HG02840 (cell line): ENCODE measurements around the gene CDSN.
"Not testable (repeated sequence)": the region's sequence is repeated elsewhere in the genome, so short reads cannot be mapped to it uniquely, and the experiment has no call there.

Source experiments
- ATAC-seq: cut with Tn5 transposase; IDR thresholded peaks from one replicate; pipeline ENCODE4 v1.9.1; 2021; ENCODE audit warnings: mild to moderate bottlenecking, moderate library complexity, moderate number of reproducible peaks; ENCODE audit not compliant: unreplicated experiment, low FRiP score

The CDSN gene

DNA sequence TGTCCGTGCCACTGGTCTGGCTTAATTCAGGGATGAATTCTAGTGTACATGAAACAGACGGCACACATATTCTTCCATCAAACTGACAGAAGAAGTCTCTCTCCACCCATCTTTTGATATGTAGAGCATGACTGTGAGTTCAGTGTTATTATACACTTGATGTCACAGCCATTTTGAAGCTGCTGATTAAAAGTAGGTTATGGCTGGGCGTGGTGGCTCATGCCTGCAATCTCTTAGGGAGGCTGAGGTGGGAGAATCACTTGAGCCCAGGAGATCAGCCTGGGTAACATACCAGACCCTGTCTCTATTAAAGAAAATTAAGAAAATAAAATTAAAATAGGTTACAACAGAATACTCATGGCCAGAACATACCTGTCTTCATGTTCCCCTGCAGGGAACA is 28.6 kb downstream of the CDSN start:
- no peak for ATAC-seq

DNA sequence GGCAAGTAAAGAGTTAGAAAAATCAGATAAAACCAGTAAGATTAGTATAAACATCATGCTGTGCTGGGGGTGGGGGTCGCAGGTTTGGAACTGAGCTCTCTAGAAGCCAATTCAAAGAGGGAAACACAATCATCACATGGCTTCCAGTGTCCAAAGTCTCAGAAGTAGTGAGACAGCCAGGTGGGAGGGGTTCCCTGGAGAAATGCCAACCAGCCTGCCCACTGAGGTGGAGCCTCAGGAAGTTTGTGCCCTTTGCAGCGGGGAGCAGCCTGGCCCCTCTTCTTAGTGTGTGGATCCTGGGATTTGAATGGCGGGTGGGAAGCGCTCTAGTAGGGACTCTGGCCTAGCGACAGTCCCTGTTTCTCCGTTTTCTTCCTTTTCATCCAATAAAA is 29.3 kb downstream of the CDSN start:
- ATAC-seq = no peak

DNA sequence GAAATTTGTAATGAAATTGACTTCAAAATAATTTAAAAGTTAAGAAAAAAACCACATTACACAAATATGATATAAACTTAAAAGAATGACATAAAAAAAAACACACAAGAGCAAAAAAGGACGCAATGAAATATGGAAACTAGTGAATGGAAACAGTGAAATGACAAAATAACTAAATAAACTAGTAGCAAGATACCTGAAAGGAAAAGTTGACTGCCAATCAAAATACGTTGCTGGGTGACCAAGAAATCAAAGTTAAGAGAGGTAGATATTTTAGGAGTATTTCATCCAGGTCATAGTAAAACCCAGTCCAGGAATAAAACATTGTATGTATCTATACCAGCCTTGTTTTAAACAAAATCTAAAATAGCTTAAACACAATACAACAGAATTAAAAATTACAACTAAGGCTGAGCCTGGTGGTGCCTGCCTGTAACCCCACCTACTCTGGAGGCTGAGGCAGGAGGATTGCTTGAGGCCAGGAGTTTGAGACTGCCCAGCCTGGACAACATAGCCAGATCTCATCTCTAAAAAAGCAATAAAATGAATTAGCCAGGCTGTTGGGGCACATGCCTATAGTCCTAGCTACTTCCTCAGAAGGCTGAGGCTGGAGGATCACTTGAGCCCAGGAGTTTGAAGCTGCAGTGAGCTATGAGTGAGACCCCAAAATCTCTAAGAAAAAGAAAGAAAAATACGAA is 29.8 kb downstream of the CDSN start:
- ATAC-seq = no peak

DNA sequence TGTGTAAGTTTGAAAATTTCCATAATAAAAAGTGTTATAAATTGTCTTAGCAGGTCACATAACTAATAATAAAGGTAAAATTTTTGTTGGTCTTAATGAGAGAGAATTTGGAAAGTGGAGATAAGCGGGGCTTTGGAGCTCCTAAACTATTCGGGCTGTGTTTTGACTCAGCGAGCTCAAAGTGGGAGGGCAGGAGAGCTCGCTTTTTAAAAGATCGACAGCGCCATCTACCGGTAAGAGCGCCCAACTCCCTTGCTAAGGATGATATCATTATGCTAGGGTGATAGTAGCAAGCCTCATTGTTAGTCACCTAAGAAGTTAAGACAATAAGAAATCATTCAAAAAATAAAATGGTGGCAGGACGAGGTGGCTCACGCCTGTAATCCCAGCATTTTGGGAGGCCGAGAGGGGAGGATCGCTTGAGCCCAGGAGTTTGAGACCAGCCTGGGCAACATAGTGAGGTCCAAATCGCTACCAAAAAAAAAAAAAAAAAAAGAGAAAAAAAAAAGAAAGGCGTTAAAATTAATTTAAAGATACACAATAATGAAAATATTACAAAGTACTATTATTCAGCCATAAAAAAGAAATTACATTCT is 32.7 kb downstream of the CDSN start:
- no peak for ATAC-seq

DNA sequence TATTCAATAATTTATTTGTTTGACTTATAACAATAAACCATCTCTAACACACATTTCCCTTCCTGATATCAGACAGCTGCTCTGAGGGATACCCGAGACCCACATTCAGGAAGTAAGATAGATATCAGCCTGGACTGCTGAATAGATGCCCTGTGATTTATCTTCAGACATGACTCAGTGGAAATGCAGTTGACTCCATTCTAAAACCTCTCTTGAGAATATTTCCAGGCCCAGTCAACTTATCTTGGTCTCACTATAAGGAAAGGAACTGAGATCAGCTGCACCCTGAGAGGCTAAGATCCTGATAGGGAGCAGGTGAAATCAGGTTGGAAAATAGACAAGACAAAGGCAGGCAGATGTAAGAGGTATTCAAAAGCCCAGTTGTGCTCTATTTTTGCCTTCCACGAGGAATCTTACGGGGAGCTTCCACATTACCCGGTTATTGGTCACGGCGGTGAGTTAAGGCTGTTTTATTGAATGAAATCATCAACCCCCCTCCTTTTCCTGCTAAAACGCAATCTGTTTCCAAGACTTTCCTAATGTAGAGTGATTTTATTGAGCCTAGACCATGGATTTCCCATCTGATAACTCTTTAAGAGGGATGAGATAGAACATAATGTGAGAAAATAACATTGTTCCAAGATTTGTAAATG is 33.3 kb downstream of the CDSN start:
- no peak for ATAC-seq

DNA sequence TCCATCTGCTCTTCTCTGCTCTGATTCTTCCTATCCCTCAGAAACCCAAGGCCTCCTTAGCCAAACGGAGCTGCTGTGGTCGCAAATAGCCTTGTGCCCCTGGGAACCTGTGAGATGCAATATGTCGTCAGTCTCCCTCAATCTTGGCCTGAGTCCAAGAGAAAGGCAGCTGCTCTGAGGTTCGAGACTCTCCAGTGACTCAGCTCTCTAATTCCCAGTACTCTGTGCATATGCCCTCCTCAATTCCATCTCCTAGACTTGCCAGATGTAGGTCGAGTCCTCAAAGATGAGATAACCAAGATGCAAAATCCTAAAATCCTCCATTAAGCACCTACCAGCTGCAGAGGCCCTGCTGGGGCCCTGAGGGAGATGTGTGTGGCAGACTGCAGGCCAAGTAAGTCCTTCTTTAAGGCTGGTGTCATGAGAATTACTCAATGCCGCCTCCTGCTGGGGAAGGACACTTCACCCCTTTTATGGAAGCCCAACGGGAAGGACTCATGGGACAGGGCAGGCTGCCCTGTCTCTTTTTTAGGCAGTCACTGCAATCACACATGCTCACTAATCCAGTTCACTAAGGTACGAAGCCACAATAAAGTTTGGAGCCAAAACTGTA is 36.4 kb downstream of the CDSN start:
- no peak for ATAC-seq

DNA sequence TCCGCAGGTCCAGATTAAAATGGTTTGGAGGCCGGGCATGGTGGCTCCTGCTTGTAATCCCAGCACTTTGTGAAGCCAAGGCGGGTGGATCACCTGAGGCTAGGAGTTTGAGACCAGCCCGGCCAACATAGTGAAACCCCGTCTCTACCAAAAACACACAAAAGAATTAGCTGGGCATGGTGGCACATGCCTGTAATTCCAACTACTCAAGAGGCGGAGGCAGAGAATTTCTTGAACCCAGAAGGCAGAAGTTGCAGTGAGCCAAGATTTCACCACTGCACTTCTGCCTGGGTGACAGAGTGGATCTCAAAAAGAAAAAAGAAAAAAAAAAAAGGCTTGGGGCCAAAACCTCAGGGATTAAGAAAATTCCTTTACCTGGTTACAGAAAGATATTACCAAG is 38.4 kb downstream of the CDSN start:
- no peak for ATAC-seq

DNA sequence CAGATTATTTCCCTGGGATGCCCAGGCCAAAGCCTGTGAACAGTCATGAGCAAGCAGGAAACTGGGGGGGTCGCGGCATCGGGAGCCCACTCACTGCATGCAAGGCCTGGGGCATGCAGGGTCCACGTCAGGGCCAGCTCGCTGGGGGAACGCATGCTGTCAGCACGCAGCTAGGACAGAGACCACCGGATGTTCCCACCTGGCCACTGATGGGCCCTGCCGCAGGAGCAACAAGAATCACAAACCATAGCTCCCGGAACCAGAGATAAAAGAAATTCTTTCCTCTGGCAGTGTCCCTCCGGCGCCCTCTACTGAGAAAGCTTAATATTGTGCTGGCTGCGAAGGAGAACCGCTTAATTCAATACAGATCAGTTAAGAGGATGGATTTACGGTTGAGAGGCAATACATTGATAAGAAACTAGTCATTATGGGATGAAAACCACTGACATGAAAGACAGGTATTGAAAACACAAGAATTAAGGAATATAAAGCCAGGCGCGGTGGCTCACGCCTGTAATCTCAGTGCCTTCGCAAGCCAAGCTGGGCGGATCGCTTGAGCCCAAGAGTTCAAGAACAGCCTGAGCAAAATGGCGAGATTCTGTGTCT is 40.5 kb downstream of the CDSN start:
- no peak for ATAC-seq

DNA sequence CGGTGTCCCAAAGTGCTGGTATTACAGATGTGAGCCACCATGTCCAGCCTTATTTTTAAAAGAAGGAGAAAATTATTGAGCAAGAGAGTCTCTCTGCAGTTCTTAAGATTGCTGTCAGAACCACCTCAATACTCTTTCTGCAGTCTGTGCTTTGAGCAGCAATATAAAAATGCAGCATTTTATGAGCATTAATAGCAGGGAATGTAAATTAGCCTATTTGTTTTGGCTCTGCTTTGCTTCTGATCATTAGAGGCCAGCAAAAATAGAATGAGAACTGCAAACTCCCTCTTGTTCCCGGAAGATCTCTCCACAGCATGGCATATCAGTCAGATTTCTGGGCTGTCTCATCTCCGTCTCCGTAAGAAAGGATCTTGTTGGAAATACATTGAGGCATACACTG is 43.6 kb downstream of the CDSN start:
- no peak for ATAC-seq

DNA sequence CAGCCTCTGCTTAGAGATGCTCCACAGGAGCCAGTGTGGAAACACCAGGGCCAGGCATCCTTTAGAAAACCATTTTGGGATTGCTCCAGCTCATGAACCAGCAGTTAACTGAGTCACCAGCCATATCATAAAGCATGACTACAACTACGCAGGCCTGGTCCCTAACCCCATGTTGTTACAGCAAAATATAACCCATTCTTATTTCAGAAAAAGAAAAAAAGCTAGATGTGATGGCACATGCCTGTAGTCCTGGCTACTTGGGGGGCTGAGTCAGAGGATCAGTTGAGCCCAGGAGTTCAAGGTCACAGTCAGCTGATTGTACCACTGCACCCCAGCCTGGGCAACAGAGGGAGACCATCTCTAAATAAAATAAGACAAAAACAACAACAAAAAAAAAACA is 44.7 kb downstream of the CDSN start:
- ATAC-seq = no peak

DNA sequence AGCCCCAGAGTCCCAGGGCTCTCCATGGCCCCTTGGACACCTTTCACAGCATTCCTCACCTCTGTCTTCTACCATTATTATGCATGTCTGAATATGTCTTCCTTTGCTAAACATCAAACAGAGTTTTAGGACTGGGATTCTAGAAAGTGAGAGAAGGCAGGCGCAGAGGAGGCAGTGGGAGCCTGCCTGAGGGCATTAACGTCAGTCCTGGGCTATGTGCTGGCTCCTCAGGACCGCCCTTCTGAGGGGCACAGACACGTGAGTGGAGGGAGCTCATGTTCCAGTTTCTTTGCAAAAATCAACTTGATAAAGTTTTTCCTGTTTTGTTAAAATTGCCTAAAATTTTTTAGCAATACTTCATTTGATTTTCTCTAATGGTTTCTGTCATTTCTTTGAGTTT is 45.8 kb downstream of the CDSN start:
- ATAC-seq = no peak

DNA sequence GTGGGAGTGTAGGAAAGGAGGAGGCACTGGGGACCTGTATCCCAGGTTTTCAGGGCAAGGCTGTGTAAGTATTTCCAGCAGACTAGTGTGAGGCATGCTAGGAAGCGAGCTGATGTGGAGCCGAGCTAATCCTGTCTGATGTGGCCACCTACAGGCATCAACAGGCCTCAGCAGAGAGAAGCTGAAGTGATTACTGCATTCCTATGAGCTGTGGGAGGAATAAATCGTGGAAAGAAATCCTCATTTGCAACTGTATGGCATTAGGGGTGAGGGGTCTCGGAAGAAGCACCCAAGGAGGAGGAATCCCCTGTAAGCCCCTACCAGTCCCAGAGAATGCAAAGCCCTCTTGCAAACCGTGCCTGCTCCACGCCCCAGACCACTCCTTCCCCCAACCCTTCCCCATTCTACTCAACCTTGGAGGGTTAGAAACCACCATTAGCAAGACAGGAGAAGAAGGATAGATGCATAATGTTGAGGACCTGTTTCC is 49.5 kb downstream of the CDSN start:
- no peak for ATAC-seq

DNA sequence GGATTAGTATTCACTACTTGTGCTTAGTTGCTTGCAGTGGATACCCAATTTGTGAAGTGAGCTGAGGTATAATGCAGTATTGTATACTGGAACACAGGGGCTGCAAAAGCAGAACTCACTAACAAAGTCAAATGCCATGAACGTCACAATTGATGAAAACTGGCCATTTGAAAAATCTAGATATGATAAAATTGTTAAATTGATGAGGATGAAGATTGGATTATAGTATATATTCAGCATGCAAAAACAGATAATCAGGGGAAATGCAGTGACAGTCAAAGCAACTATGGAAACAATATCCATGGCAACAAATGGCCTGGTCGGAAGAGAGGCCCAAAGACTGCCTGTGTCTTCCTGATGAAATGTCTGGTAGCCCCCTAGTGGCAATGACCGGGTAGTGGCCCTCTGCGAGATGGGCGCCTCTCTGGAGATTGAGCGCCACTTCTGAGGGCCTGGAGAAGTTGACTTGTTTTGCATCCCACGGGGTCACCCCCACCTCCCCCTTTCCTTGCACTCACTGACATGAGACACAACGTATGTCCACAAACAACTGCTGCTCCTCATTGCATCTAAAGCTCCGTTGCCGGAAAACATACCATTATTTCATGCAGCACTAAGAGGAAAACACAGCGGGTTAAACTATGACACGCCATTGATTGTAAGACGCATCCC is 51.4 kb downstream of the CDSN start:
- ATAC-seq = no peak

DNA sequence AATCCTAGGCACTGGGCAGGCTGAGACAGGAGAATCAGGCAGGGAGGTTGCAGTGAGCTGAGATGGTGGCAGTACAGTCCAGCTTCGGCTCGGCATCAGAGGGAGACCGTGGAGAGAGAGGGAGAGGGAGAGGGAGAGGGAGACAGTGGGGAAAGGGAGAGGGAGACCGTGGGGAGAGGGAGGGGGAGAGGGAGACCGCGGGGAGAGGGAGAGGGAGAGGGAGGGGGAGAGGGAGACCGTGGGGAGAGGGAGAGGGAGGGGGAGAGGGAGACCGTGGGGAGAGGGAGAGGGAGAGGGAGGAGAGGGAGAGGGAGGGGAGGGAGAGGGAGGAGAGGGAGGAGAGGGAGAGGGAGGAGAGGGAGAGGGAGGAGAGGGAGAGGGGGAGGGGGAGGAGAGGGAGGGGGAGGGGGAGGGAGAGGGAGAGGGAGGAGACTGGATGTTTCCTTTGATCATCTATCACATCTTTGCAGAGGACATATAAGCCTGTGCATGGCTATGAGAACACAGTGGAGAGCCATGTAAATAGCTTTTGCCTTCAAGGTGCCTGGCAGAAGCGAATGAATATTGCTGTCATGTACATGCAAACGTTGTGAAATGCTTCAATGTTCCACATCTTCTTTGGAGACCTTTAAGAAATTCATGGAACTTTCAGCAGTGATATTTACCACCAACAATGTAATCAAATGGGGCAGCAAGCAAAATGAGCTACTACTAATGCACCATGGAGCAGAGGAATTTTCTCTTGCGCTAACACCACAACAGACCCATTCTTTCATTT is 52.2 kb downstream of the CDSN start:
- not testable (repeated sequence) for ATAC-seq

DNA sequence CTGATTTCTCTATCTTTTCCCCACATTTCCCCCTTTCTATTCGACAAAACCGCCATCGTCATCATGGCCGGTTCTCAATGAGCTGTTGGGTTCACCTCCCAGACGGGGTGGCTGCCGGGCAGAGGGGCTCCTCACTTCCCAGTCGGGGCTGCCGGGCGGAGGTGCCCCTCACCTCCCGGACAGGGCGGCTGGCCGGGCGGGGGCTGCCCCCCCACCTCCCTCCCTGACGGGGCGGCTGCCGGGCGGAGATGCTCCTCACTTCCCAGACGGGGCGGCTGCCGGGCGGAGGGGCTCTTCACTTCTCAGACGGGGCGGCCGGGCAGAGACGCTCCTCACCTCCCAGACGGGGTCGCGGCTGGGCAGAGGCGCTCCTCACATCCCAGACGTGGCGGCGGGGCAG is 53.2 kb downstream of the CDSN start:
- ATAC-seq = not testable (repeated sequence)

DNA sequence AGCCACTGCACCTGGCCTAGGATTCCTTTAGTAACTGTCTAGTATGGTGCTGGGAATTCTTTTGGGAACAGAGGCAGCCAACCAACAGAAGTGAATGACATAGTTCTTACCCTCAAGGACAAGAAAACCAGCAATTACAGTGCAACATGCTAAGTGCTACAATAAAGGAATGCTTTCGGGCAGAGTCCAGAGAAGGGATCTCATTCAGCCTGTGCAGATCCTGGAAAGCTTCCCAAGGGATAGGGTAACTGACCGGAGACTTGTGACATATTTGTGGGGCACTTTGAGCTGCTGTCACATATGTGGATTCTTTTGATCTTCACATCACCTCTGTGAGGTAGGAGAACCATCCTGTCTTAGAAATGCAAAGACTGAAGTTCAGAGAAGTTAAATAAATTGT is 54.7 kb downstream of the CDSN start:
- ATAC-seq = no peak
